SU-DHL-6 (cell line): ENCODE data around the gene AADAT.

Experiments
- CTCF ChIP-seq: fragments of 200-600 bp; sonication (generic); IDR thresholded peaks from one replicate; pipeline ENCODE4 v1.5.1; 2017; ENCODE audit warnings: antibody characterized with exemption, mild to moderate bottlenecking, low read length, moderate library complexity; ENCODE audit not compliant: insufficient read depth, poor library complexity, severe bottlenecking
- EZH2phosphoT487 ChIP-seq: fragments of 200-600 bp; sonication (generic), shearing (Covaris generic); conservative IDR thresholded peaks from 2 replicates; pipeline ENCODE4 v1.6.1; 2018; ENCODE audit warnings: mild to moderate bottlenecking, antibody characterized with exemption, low read length, moderate library complexity, mixed read lengths

GRCh38 chr4:170012629-170012958 is 77.2 kb downstream of the AADAT start:
- TF ChIP-seq CTCF = no peak
- no peak for TF ChIP-seq EZH2phosphoT487
